GM19467 (cell line): ENCODE measurements around the gene SGSH.

ENCODE experiments used
- ATAC-seq: cut with Tn5 transposase; IDR thresholded peaks from one replicate; pipeline ENCODE4 v1.9.1; 2021; ENCODE audit warnings: mild to moderate bottlenecking, moderate library complexity; ENCODE audit not compliant: unreplicated experiment

SGSH gene

GRCh38 chr17:80227666-80228065, 7.5 kb upstream of the SGSH start:
- no peak for ATAC-seq

- ATAC-seq: no peak
These were observed 7.0 kb upstream of the SGSH start for GRCh38 chr17:80227156-80227555.

GRCh38 chr17:80225230-80225629, 5.1 kb upstream of the SGSH start:
- no peak for ATAC-seq

- ATAC-seq: no peak
These were observed 4.5 kb upstream of the SGSH start for GRCh38 chr17:80224683-80225082.

- no peak for ATAC-seq
These were observed 3.8 kb upstream of the SGSH start for GRCh38 chr17:80223838-80224497.

- ATAC-seq: no peak
These were observed 3.1 kb upstream of the SGSH start for GRCh38 chr17:80223142-80223815.

- ATAC-seq: no peak
These were observed 2.4 kb upstream of the SGSH start for GRCh38 chr17:80222376-80223141.

GRCh38 chr17:80221351-80222105, 1.4 kb upstream of the SGSH start:
- no peak for ATAC-seq

- ATAC-seq: no peak
These were observed 643 bp upstream of the SGSH start for GRCh38 chr17:80220736-80221215.

- ATAC-seq: no peak
These were observed 425 bp downstream of the SGSH start for GRCh38 chr17:80219763-80220053.

- peak; percentile 51 for ATAC-seq
These were observed 945 bp downstream of the SGSH start for GRCh38 chr17:80219013-80219762.

GRCh38 chr17:80218391-80218790, 1.7 kb downstream of the SGSH start:
- ATAC-seq: no peak

- no peak for ATAC-seq
These were observed 2.3 kb downstream of the SGSH start for GRCh38 chr17:80217703-80218362.

- no peak for ATAC-seq
These were observed 3.4 kb downstream of the SGSH start for GRCh38 chr17:80216473-80217456.

- no peak for ATAC-seq
These were observed 5.3 kb downstream of the SGSH start for GRCh38 chr17:80214878-80215210.

GRCh38 chr17:80214012-80214877, 5.9 kb downstream of the SGSH start:
- no peak for ATAC-seq

- no peak for ATAC-seq
These were observed 6.5 kb downstream of the SGSH start for GRCh38 chr17:80213643-80213975.

GRCh38 chr17:80212962-80213642, 7.0 kb downstream of the SGSH start:
- no peak for ATAC-seq
